Germinal center (tissue), 1 donor: ENCODE measurements around the gene AQP7.
"Not testable (repeated sequence)": the region's sequence is repeated elsewhere in the genome, so short reads cannot be mapped to it uniquely, and the experiment has no call there.

Source experiments
- DNase-seq: peaks from one replicate; pipeline ENCODE4 v3.0.0; 2012; ENCODE audit warnings: mixed read lengths, low spot score

The AQP7 gene

DNA sequence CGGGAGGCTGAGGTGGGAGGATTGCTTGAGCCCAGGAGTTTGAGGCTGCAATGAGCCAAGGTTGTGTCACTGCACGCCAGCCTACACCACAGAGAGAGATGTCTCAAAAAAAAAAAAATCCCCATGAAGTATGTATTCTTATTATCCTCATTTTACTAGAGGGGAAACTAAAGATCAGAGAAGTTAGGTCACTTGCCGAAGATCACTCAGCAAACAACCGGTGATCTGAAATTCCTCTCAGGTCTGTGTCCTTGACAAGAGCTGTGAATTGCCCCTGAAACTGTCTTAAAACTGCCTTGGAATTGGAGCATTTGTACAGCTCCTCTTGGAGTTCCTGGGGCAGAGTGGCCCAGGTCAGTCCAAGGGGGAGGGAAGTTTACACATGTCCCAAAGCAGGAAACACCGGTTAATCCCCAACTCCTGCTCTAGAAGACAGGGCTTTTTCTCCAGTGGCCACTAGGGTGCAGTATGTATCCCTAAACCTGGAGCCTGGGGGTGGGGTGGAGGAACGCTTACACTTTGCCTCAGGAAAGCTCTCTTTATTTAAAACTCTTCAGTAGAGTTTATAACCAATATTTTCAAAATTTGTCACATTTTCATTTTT is 27.6 kb downstream of the AQP7 start:
- peak; percentile 66 for DNase-seq

DNA sequence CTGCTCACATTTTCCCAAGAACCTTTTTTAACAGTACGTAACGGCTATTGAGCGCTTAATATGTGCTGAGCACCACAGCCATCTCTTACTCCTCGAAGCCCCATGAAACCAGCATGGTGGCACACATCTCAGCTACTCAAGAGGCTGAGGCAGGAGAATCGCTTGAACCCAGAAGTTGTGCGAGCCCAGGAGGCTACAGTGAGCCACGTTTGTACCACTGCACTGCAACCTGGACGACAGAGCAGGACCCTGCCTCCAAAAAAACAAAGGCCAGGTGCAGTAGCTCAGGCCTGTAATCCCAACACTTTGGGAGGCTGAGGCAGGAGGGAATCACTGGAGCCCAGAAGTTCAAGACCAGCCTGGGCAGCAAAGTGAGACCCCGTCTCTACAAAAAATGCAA is 28.2 kb downstream of the AQP7 start:
- DNase-seq, result no peak

DNA sequence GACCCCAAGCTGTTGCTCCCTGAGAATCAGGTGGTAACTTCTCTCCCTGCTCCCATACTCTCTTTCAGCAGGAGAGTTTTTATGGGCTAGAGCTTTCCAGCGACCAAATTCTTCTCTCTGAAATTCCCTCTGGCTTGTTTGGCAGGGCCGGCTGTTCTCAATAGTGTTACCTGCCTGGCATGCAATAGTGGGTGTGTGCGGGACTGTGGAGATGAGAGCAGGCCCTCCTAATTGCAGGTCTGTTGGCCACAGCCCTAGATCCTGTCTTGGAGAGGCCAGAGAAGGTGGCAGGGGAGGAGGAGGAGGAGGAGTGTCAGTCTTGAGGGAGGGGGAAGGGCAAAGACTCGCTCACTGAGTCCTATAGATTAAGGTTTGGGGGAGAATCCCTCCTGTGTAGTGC is 29.5 kb downstream of the AQP7 start:
- no peak for DNase-seq

DNA sequence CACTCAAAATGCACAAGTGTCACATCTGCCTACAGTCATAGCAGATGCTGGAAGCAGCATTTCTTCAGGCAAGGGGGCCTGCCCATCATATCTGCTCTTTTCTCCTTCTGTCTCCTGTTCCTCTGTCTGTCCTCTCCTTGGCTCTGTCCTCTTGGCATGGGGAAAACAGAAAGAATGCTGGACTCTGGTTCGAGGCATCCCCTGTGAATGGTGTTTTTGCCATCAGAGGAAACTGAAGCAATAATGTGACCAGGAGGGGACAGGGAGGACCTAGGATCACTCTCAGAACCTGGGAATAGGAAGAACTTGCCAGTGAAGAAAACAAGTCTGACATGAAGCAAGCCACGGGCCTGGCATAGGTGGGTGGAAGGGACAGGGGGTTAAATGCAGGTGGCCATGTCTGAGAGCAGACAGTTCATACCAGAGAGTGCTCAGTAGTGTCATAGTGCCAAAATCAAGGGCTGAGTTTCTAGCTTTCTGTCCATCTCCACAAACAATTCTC is 35.3 kb downstream of the AQP7 start:
- DNase-seq, result no peak

DNA sequence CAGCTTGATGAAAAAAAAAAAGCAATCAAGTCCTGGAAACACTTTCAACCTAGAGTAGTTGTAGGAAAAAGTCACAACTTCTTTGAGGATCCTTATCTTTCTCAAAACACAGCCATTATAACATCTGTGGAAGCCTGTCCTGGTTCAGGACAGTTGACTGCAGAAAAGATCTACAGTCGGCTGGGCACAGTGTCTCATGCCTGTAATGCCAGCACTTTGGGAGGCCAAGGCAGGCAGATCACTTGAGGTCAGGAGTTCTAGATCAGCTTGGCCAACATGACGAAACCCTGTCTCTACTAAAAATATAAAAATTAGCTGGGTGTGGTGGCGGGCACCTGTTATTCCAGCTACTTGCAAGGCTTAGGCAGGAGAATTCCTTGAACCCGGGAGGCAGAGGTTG is 37.6 kb downstream of the AQP7 start:
- not testable (repeated sequence) for DNase-seq

DNA sequence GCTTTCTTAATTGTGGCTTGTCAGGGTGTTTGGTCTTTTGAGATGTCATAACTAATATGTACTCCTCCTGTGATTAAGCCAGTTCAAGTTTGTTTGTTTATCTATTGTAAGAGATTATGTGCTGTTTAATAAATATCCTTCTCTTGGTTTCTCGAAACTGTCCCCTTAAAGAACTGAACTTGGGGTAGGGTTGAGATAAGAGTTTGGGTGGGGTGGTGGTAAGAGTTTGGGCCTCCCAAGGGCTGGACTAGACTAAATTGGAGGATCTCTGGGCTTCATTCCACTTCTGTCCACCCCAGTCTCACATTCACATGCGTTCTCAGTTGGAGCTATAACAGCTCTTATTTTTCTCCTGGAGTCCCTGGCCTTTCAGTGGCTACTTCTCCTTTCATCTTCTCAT is 38.2 kb downstream of the AQP7 start:
- DNase-seq, result no peak

DNA sequence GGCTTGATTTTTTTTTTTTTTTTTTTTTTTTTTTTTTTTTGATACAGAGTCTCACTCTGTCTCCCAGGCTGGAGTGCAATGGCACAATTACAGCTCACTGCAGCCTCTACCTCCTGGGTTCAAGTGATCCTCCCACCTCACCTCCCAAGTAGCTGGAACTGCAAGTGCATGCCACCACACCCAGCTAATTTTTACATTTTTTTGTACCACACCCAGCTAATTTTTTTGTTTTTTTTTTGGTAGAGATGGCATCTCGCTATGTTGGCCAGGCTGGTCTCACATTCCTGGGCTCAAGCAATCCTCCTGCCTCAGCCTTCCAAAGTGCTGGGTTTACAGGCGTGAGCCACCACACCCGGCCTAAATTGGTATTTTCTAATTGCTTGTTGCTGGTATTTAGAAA is 43.7 kb downstream of the AQP7 start:
- DNase-seq, result not testable (repeated sequence)

DNA sequence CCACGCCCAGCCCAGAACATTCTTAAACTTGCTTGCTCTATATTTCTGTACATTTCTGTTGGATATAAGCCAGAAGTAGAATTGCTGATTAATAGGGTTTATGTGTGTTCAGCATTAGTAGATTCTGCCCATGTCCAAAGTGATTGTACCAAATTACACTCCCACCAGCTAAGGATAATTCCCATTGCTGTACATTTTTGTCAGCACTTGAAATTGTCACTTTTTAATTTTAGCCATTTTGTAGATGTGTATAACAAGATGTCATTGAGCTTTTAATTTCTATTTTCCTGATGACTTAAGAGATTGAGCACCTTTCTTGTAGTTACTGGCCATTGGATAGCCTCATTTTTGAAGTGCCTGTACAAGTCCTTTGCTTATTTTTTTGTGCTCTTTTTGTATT is 46.4 kb downstream of the AQP7 start:
- DNase-seq, result no peak

DNA sequence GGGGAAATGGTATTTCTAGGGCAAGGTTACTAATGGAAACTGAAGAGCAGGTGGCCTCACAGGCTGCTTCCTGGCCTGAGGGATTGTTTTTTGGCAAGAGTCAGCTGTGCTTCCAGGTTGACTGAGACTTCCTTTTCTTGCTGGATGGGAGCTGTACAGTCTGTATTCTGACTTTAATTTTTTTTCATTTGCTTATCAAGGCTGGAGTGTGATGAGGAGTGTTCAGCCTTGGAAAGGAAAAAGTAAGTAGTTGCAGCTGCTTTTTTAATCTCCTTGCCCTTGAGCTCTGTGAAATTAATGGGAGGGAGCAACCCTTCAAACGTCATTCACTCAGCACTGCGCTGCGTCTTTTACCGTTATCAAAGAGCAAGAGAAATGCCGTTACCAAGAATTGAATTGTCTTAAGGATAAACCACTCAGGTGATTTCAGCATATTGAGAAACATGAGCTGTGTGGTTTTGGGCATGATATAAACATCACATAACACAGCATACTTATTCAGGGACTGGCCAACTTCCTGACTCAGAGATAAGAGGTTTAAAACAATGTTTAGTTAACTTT is 47.6 kb downstream of the AQP7 start:
- DNase-seq, result no peak

DNA sequence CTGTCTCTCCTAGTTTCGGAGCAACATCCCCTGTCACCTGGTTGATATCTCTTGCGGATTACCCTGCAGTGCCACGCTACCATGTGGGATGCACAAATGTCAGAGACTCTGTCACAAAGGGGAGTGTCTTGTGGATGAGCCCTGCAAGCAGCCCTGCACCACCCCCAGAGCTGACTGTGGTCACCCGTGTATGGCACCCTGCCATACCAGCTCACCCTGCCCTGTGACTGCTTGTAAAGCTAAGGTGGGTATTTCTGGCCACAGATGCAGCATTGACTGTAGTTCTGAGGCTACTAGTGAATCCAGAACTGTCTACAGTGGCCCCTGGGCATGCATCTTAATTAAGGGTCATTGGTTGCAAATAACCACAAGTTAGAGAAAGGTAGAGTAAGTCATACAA is 50.8 kb downstream of the AQP7 start:
- DNase-seq, result no peak

DNA sequence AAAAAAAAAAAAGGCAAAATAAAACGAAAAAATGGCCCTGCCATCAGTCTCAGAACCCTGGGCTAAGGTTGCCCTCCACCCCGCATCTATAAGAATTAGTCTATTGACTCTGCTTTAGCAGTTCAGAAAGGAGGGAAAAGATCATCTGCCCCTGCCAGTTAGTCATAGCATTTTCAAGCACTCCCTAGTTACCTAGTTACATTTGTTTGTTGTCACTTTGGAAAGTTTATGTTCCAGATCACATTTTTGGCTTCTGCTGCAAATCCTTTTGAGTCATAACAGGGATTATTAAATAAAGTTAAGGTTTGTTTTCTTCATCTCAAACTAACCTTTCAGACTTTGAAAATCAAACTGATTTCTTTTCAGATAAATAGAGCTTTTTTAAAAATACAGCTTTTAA is 52.1 kb downstream of the AQP7 start:
- no peak for DNase-seq

DNA sequence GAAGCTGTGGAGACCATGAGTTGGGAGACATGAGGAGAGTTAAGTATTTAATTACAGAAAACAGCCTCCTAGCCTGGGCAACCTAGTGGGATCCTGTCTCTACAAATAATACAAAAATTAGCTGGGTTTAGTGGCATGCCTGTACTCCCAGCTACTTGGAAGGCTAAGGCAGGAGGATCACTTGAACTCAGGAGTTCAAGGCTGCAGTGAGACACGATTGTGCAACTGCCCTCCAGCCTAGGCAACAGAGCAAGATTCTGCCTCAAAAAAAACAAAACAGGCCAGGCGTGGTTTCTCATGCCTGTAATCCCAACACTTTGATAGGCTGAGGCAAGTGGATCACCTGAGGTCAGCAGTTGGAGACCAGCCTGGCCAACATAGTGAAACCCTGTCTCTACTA is 52.6 kb downstream of the AQP7 start:
- DNase-seq, result no peak

DNA sequence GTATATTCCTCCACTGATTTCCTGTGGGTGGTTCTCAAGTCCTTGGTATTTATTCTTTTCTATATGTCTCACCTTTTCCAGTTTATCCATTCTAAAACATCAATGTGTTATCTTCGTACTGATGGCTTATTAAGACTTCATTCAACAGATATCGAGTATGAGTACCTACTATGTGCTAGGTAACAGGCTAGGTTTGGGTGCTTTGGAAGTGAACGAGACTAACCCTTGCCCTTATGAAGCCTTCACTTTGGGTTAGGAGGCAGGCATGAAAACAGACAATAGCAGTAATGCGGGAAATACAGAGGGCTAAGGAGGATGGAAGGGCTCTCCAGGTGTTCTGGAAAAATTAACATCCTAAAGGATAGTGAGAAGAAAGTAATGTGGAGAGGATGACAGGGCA is 53.4 kb downstream of the AQP7 start:
- no peak for DNase-seq

DNA sequence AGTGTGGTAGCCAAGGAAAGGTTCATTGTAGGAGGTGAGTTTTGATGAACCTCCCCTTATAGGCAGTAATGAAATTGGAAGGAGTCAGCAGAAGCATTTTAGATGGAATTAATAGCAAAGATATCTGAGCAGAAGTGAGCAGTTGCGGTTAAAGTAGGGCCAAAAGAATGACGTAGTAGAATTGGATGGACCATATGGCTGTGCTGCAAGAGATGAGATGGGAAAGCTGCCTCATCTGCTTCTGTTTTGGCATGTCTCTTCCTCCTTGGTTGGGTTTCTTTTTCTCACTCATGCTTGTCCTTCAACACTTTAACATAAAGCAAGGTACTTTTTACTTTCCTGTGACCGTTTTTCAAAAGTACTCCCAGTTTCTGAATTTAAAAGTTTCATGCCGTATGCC is 55.8 kb downstream of the AQP7 start:
- DNase-seq, result no peak

DNA sequence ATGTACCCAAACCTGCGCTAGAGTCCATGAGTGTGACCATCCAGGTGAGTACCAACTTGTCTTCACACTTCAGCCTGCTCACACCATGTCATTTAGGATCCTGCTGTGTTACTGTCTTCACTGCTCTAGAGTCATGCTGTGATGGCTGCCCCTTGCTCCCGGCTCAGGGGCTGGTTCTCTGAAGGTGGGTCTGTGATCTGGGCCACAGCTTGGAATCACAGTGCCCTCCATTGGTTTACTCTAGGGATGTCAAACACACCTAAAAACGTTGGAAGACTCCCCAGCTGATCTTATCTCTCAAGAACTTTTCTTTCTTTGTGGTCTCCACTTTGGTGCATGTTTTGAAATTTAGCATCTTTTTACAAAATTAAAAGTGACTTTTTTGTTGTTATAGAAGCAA is 58.2 kb downstream of the AQP7 start:
- no peak for DNase-seq

DNA sequence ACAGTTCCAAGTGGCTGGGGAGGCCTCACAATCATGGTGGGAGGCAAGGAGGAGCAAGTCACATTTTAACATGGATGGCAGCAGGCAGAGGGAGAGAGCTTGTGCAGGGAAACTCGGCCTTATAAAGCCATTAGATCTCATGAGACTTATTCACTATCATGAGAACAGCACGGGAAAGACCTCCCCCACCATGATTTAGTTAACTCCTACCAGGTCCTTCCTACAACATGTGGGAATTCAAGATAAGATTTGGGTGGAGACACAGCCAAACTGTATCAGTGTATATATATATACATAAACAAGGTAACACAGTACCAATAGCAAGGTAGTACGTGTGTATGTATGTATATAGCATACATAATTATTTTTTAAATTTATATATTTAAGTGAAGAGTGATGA is 61.2 kb downstream of the AQP7 start:
- no peak for DNase-seq

DNA sequence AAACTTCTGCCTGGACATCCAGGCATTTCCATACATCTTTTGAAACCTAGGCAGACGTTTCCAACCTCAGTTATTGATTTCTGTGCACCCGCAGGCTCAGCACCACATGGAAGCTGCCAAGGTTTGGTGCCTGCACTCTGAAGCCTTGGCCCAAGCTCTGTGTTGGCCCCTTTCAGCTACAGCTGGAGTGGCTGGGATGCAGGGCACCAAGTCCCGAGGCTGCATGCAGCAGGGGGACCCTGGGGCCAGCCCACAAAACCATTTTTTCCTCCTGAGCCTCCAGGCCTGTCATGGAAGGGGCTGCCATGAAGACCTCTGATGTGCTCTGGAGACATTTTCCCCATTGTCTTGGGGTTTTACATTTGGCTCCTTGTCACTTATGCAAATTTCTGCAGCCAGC is 62.2 kb downstream of the AQP7 start:
- no peak for DNase-seq
